Astrocyte of the cerebellum (primary cell): ENCODE data around the gene PTPRT.
"Not testable (repeated sequence)": the region's sequence is repeated elsewhere in the genome, so short reads cannot be mapped to it uniquely, and the experiment has no call there.

ENCODE experiments used
- DNase-seq: peaks from one replicate; pipeline ENCODE4 v3.0.0-alpha.2; 2011; ENCODE audit warnings: low read depth
- H3K4me3 ChIP-seq: 2 replicates; pipeline ENCODE4 v1.5.1; 2011; ENCODE audit warnings: mild to moderate bottlenecking, low read depth, low read length, moderate library complexity
- in situ Hi-C: cut with HindIII; loops from 2 replicates; pipeline ENCODE4 v1.10.0; 2017; ENCODE audit warnings: low sequenced_read_pairs
- TF ChIP-seq, protein P1 (sequence below): IDR thresholded peaks from 2 replicates; pipeline ENCODE4 v1.5.1; 2012; ENCODE audit warnings: low read length, low read depth, moderate library complexity, mild to moderate bottlenecking; ENCODE audit errors: missing control alignments

The PTPRT gene

DNA sequence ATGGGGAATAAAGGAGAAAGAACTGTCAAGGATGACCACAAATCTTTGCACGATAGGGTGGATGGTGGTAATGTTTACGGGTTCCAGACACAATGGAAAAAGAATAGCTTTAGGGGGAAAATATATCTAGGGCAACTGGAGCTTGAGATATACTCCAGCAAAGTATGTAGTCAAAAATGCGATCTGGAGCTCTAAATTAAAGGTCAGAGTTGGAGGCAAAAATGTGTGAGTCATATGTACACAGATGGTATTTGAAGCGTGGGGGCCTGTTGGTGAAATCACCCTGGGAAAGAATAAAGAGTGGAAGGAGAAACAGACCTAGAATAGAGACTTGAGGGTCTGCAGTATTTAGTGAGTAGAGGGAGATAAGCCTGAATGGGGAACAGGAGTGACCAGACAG is 937.6 kb downstream of the PTPRT start:
- H3K4me3 ChIP-seq, result no peak overlapping the region
- no peak for DNase-seq
- in situ Hi-C loops, result no loop called here
- TF ChIP-seq, protein P1, sequence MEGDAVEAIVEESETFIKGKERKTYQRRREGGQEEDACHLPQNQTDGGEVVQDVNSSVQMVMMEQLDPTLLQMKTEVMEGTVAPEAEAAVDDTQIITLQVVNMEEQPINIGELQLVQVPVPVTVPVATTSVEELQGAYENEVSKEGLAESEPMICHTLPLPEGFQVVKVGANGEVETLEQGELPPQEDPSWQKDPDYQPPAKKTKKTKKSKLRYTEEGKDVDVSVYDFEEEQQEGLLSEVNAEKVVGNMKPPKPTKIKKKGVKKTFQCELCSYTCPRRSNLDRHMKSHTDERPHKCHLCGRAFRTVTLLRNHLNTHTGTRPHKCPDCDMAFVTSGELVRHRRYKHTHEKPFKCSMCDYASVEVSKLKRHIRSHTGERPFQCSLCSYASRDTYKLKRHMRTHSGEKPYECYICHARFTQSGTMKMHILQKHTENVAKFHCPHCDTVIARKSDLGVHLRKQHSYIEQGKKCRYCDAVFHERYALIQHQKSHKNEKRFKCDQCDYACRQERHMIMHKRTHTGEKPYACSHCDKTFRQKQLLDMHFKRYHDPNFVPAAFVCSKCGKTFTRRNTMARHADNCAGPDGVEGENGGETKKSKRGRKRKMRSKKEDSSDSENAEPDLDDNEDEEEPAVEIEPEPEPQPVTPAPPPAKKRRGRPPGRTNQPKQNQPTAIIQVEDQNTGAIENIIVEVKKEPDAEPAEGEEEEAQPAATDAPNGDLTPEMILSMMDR, result no peak

DNA sequence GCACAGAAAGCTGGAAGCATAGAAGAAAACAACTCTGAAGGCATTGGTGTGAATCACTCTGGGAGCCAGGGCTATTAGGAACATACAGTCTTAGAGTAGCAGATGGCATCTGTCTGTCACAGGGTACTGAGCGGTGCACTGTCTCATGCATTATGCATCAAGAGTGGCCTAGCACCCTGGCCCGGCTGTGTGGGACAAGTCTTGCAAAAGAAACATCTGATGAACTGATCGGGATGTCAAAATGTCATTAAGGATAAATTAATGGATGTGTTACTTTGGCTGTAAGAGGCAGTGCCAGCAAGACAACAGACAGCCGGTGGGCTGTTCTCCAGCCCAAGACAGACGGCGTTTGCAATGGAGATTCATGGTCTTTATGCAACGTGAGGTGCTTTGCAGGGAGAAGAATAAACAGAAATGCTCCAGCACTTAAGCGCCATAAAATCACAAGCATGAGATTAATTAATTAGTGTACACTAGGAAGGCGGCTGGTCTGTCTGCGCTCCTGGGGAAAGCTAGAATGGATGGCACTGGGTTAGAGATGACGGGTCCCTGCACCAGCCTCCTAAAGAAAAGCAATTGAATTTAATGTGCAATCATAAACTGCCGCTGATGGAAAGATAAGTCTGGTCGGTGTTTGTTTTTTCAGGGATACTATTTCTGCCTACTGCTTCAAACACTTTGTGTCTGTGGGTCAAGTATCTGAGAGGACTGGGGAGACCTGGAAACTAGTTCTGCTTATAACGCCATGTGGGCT is 970.9 kb downstream of the PTPRT start:
- H3K4me3 ChIP-seq, result no peak overlapping the region
- no peak for DNase-seq
- TF ChIP-seq, protein P1, result no peak
- in situ Hi-C loops, result no loop called here

DNA sequence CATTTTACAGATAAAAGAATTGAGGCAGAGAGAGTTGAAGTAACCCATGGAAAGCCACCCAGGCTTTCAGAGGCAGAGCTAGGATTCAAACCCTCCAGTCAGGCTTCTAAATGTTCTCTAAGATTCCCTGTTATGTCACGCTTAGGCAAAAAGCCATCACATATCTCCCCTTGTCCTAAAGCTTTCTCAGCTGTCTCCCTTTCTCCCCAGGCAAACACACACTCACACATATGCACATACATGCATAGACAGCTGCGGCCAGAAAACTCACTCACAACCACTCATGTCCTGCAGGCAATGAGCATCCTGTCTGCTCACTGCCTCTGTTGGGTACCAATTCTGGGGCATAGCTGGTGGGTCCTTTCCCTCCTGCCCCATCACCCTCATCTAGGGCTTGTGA is 975.6 kb downstream of the PTPRT start:
- no peak overlapping the region for H3K4me3 ChIP-seq
- DNase-seq, result no peak
- in situ Hi-C loops, result no loop called here
- TF ChIP-seq, protein P1, result no peak

DNA sequence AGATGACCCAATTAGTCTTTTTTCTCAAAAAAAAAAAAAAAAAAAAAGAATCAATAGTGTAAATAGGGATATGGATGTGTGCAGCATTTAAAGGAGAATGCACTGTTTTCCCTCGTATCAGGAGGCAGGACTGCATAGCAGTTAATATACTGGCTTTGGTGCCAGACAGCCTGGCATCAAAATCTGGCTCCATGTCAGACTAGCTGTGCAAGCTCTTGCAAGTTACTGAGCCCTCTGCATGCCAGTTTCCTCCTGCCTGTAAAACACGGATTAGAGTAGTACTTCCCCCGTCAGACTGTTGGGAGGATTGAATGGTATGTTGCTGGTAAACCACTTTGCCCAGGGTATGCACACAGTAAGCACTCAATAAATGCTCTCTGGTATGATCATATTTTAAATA is 977.3 kb downstream of the PTPRT start:
- TF ChIP-seq, protein P1, result no peak
- no peak overlapping the region for H3K4me3 ChIP-seq
- in situ Hi-C loops, result no loop called here
- no peak for DNase-seq

DNA sequence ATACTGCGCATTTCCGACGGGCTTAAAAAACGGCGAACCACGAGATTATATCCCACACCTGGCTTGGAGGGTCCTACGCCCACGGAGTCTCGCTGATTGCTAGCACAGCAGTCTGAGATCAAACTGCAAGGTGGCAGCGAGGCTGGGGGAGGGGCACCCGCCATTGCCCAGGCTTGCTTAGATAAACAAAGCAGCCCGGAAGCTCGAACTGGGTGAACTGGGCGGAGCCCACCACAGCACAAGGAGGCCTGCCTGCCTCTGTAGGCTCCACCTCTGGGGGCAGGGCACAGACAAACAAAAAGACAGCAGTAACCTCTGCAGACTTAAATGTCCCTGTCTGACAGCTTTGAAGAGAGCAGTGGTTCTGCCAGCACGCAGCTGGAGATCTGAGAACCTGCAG is 983.1 kb downstream of the PTPRT start:
- in situ Hi-C loops, DNase-seq, H3K4me3 ChIP-seq: not testable (repeated sequence)

DNA sequence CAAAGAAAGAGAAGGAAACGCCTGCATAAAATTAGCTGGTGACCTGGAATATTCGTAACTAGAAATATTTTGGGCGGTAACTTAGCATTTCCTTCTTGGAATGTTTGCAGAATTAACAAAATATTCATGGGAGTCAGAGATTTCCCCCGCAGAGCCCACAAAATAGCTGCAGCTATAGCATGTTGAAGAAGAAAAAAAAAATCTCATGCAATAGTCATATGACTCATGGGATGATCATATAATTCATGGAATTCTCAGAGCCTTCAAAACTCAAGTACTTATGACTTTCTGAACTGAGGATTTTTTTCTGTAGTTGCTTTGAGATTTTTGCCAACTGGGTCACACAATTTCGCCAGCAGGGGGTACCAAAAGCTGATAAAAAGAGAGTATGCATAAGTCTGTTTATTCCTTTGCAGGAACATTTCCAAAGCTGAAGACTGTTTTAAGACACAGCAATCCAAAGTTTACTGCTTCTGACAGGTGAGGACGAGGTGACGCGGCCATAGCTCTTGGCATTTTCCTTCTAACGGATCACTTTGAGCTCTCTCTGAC is 985.5 kb downstream of the PTPRT start:
- TF ChIP-seq, protein P1, result no peak
- in situ Hi-C loops, result no loop called here
- no peak overlapping the region for H3K4me3 ChIP-seq
- DNase-seq, result no peak

DNA sequence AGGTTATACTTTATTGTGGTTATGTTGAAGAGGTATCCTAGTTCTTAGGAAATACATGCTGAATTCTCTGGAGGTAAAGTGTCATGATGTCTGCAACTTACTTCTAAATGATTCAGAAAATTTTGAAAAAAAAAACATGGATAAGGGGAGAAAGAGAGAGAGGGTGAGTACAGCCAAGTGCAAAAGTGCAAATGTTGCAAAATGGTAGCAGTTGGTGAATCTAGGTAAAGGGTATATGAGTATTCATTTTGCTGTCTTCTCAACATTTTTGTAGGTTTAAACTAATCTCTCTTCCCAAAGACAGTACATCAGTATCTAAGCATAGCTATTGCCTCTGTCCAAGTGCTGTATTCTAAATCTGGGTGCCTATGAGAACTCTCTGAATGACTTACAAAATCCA is 992.1 kb downstream of the PTPRT start:
- DNase-seq, result no peak
- TF ChIP-seq, protein P1, result no peak
- H3K4me3 ChIP-seq, result no peak overlapping the region
- in situ Hi-C loops, result no loop called here
